GM12891 (cell line): ENCODE results near the gene GNB1L.

Experiments
- POLR2A ChIP-seq: IDR thresholded peaks from 2 replicates; pipeline ENCODE4 v1.6.1; 2011; ENCODE audit warnings: low read depth, low read length, control low read depth
- POLR2AphosphoS5 ChIP-seq: IDR thresholded peaks from 2 replicates; pipeline ENCODE4 v1.6.1; 2011; ENCODE audit warnings: low read depth, low read length, control low read depth
- POU2F2 ChIP-seq: IDR thresholded peaks from 2 replicates; pipeline ENCODE4 v1.6.1; 2011; ENCODE audit warnings: low read depth, mild to moderate bottlenecking, control low read depth, low read length, moderate library complexity
- SPI1 ChIP-seq: IDR thresholded peaks from 2 replicates; pipeline ENCODE4 v1.6.1; 2011; ENCODE audit warnings: low read depth, low read length, control low read depth
- TAF1 ChIP-seq: IDR thresholded peaks from 2 replicates; pipeline ENCODE4 v1.6.1; 2011; ENCODE audit warnings: low read depth, low read length, control low read depth

DNA sequence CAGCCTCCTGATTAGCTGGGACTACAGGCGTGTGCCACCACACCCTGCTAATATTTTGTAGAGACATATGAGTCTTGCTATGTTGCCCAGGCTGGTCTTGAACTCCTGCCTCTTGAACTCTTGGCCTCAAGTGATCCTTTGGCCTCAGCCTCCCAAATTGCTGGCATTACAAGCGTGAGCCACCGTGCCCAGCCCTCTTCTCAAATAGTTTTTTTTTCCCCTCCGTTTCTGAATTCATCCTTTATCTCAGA is 82.3 kb downstream of the GNB1L start:
- TF ChIP-seq POLR2A, result no peak
- no peak for TF ChIP-seq SPI1
- TF ChIP-seq TAF1, result no peak
- TF ChIP-seq POLR2AphosphoS5, result no peak
- TF ChIP-seq POU2F2, result no peak
